ENCODE results near the gene SH2B3.
"Not testable (repeated sequence)": the region's sequence is repeated elsewhere in the genome, so short reads cannot be mapped to it uniquely, and the experiment has no call there.

SH2B3 gene

DNA sequence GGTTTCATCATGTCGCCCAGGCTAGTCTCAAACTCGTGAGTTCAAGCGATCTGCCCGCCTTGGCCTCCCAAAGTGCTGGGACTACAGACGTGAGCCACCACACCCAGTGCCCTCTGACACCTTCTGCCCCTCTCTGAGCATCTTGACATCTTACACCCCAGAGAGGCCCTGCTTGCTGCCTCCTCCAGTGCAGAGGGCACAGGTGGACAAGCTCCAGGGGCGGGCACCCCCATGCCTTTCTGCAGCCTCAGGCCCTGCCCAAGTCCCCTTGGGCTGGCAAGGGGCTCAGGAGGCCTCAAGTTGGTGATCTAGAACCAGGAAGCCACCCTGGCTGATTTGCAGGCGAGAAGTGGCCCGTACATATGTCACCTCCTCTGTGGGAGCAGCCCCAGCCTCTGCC, 11.2 kb upstream of the SH2B3 start:
- Histone ChIP-seq H3K4me3 (no peak overlapping the region), H3K9me3 (ENCODE audit: low read depth, low read length) (no peaks in the 10 kb centered on the region), H3K36me3 (ENCODE audit: insufficient read depth, low read length) (no peaks in the 10 kb centered on the region), H3K9ac (ENCODE audit: insufficient read length) (no peak overlapping the region), H3K27ac (no peak overlapping the region)
- no peak for DNase-seq (ENCODE audit: low read depth, low spot score)
- no peak for TF ChIP-seq POLR2AphosphoS5 (IDR thresholded peaks at IDR 0.05; ENCODE audit: borderline replicate concordance, low read depth, low read length)

DNA sequence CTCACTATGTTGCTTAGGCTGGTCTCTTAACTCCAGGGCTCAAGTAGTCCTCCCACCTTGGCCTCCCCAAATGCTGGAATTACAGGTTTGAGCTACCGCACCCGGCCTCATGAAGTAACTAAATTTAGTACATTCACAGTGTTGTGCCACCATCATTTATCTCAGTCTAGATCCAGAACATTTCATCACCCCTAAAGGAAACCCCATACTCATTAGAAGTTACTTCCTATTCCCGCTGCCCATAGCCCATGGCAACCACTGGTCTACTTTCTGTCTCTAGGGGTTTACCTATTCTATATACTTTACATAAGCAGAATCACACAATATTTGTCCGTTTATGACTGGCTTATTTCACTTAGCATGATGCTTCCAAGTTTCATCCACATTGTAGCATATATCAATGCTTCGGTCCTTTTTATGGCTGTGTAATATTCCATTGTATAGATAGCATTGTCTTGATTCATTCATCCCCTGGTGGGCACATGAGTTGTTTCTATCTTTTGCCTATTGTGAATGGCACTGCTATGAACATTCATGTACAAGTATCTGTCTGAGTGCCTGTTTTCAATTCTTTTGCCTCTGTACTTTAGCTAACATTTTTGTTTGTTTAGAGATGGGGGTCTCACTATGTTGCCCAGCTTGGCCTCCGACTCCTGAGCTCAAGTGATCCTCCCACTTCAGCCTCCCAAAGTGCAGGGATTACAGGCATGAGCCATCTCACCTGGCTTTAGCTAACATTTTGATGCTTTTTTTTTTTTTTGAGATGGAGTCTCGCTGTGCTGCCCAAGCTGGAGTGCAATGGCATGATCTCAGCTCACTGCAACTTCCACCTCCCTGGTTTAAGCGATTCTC, 10.2 kb upstream of the SH2B3 start:
- Histone ChIP-seq H3K9ac (ENCODE audit: insufficient read length) (no peak overlapping the region), H3K9me3 (ENCODE audit: low read depth, low read length) (no peaks in the 10 kb centered on the region), H3K27ac (no peak overlapping the region), H3K36me3 (ENCODE audit: insufficient read depth, low read length) (no peaks in the 10 kb centered on the region), H3K4me3 (no peak overlapping the region)
- no peak for DNase-seq (ENCODE audit: low read depth, low spot score)
- TF ChIP-seq EZH2 (IDR thresholded peaks at IDR 0.05) (no peak), FOXP2 (optimal IDR thresholded peaks at IDR 0.05; ENCODE audit: control extremely low read depth, extremely low read length, insufficient read depth) (no peak), POLR2AphosphoS5 (IDR thresholded peaks at IDR 0.05; ENCODE audit: borderline replicate concordance, low read depth, low read length) (no peak)

DNA sequence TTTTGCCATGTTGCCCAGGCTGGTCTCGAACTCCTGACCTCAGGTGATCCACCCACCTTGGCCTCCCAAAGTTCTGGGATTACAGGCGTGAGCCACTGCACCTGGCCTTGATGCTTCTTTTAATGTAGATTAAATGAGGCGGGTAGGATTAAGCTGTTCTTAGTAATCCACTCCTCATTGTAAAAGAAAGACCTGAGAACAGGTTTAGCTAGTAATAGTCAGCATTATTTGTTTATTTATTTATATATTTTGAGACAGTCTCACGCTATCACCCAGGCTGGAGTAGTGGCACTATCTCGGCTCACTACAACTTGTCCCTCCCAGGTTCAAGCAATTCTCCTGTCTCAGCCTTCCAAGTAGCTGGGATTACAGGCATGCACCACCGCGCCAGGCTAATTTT, 9.5 kb upstream of the SH2B3 start:
- H3K9me3 ChIP-seq (ENCODE audit: low read depth, low read length): not testable (repeated sequence)

DNA sequence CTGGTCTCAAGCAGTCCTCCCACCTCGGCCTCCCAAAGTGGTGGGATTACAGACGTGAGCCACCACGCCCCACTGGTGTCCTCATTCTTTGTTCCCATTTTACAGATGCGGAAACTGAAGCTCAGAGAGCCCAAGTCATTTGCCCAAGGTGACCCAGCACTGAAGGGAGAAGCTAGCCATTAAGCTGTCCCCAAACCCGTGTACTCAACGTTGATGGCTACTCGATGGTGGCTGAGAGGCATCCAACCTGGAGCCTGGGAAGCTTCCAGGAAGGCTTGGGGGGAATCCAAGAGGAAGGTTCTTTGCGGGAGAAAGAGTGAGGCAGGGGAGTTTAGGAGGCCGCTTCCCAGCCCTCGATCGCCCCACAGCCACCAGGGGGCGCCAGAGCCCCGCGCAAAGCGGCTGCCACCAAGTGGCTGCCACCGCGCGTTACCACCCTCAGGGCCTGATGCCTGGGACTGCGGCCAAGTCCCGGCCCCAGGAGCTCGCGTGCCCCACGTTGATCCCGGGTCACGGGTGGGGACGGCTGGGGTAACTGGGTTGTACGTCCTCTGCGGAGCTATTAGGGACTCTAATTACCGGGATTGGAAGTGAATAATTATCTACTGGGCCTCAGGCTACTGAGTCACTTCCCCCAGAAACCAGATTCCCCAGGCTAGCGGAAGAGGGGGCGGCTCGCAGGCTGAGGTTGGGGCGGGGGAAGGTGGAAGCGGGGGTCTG, 8.8 kb upstream of the SH2B3 start:
- no peak for DNase-seq (ENCODE audit: low read depth, low spot score)
- TF ChIP-seq FOXP2 (optimal IDR thresholded peaks at IDR 0.05; ENCODE audit: control extremely low read depth, extremely low read length, insufficient read depth) (peak; percentile 87), POLR2AphosphoS5 (IDR thresholded peaks at IDR 0.05; ENCODE audit: borderline replicate concordance, low read depth, low read length) (peak; percentile 53; the same call in 1 of the 2 replicates), EZH2 (IDR thresholded peaks at IDR 0.05) (no peak)
- Histone ChIP-seq H3K9ac (ENCODE audit: insufficient read length) (peak overlapping the region; percentile 64), H3K27ac (peak overlapping the region; percentile 96), H3K4me3 (peak overlapping the region; percentile 67), H3K9me3 (ENCODE audit: low read depth, low read length) (no peaks in the 10 kb centered on the region), H3K36me3 (ENCODE audit: insufficient read depth, low read length) (no peaks in the 10 kb centered on the region)

More for the DNA sequence above, 9.5 kb upstream of the SH2B3 start:
- not testable (repeated sequence) for H3K4me3 ChIP-seq; DNase-seq (ENCODE audit: low read depth, low spot score); H3K36me3 ChIP-seq (ENCODE audit: insufficient read depth, low read length)
- peak overlapping the region; percentile 64 for H3K9ac ChIP-seq (ENCODE audit: insufficient read length)
- peak overlapping the region; percentile 96 for H3K27ac ChIP-seq

DNA sequence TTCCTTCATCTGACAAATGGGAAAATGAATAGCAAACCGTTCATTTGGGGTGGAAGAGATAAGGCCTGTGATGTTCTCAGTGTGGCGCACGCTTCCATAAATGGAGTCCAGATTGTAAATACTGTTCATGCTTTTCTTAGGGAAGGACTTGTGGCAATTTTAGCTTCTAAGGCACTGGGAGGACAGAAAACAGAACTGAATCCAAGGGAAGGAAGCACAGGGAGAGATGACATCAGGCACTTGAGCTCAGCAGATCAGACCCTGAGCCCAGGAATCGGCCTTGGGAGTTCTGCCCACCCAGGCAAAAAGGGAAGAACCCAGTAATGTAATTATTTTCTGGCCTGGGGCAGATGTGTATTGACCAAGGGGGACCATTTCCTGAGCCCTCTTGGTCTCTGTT, 7.2 kb upstream of the SH2B3 start:
- peak overlapping the region; percentile 51 for H3K9ac ChIP-seq (ENCODE audit: insufficient read length)
- H3K9me3 ChIP-seq (ENCODE audit: low read depth, low read length): no peaks in the 10 kb centered on the region
- H3K4me3 ChIP-seq: no peak overlapping the region
- no peaks in the 10 kb centered on the region for H3K36me3 ChIP-seq (ENCODE audit: insufficient read depth, low read length)
- DNase-seq (ENCODE audit: low read depth, low spot score): no peak
- peak overlapping the region; percentile 96 for H3K27ac ChIP-seq
- TF ChIP-seq FOXP2 (optimal IDR thresholded peaks at IDR 0.05; ENCODE audit: control extremely low read depth, extremely low read length, insufficient read depth) (no peak), POLR2AphosphoS5 (IDR thresholded peaks at IDR 0.05; ENCODE audit: borderline replicate concordance, low read depth, low read length) (no peak), EZH2 (IDR thresholded peaks at IDR 0.05) (no peak)

DNA sequence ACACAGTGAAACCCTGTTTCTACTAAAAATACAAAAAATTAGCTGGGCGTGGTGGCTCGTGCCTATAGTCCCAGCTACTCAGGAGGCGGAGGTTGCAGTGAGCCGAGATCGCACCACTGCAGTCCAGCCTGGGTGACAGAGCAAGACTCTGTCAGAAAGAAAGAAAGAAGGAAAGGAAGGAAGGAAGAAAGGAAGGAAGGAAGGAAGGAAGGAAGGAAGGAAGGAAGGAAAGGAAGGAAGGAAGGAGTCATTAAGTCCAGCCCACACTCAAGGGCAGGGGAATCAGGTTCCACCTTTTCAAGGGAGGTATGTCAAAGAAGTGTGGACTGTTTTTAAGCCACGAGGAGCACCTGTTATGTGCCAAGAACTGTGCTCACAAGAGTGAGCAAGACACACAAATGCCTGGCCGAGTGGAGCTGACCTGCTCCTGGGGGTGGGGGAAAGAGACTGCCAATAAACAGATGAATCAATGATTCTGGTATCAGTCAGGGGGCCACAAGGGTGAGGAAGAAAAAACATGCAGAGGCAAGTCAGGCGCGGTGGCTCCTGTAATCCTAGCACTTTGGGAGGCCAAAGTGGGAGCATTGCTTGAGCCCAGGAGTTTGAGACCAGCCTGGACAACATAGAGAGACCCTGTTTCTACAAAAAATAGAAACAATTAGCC, 5.8 kb upstream of the SH2B3 start:
- peak overlapping the region; percentile 63 for H3K4me3 ChIP-seq
- DNase-seq (ENCODE audit: low read depth, low spot score); H3K36me3 ChIP-seq (ENCODE audit: insufficient read depth, low read length); H3K9me3 ChIP-seq (ENCODE audit: low read depth, low read length): not testable (repeated sequence)
- peak overlapping the region; percentile 51 for H3K9ac ChIP-seq (ENCODE audit: insufficient read length)
- H3K27ac ChIP-seq: peak overlapping the region; percentile 96

DNA sequence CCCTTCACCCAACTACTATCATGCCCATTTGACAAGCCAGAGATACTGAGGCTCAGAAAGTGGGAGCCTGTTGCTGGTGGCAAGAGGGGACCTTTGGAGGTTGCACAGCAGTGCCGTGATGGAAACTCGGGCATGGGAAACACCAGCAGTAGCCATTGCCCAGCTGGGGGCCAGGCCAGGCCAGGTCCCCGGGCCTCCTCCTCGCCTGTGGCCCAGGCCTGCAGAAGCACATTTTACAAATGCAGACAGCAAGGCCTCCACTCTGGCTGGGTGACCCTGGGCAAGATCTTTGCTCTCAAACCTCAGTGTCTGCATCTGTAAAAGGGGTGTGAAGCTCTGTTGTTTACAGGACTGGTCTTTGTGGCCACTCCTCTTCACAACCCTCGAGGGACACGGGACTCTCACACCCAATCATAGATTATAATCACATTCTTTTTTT, 4.5 kb upstream of the SH2B3 start:
- H3K9ac ChIP-seq (ENCODE audit: insufficient read length): no peak overlapping the region
- no peaks in the 10 kb centered on the region for H3K36me3 ChIP-seq (ENCODE audit: insufficient read depth, low read length)
- no peaks in the 10 kb centered on the region for H3K9me3 ChIP-seq (ENCODE audit: low read depth, low read length)
- no peak for TF ChIP-seq POLR2AphosphoS5 (IDR thresholded peaks at IDR 0.05; ENCODE audit: borderline replicate concordance, low read depth, low read length)
- TF ChIP-seq FOXP2 (optimal IDR thresholded peaks at IDR 0.05; ENCODE audit: control extremely low read depth, extremely low read length, insufficient read depth): no peak
- H3K4me3 ChIP-seq: no peak overlapping the region
- no peak for DNase-seq (ENCODE audit: low read depth, low spot score)
- peak overlapping the region; percentile 96; the same call in 1 of the 2 replicates for H3K27ac ChIP-seq

DNA sequence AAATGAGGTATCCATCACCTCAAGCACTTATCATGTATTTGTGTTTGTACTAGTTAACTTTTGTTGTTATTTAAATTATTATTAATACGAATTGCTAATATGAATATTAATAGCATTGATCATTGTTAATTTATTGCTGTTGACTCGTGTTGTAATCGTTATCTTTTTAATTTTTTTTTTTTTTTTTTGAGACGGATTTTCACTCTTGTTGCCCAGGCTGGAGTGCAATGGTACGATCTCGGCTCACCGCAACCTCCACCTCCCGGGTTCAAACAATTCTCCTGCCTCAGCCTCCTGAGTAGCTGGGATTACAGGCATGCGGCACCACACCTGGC, 3.3 kb upstream of the SH2B3 start:
- H3K27ac ChIP-seq: peak overlapping the region; percentile 89; the same call in 1 of the 2 replicates
- not testable (repeated sequence) for H3K4me3 ChIP-seq; DNase-seq (ENCODE audit: low read depth, low spot score); H3K9ac ChIP-seq (ENCODE audit: insufficient read length); H3K9me3 ChIP-seq (ENCODE audit: low read depth, low read length); H3K36me3 ChIP-seq (ENCODE audit: insufficient read depth, low read length)
